ENCODE measurements around the gene PHAF1.

PHAF1 gene

GRCh38 chr16:67188323-67188722 is 78.6 kb downstream of the PHAF1 start:
- H3K4me1 ChIP-seq = peaks cover 13% of the 10 kb centered on the region
- peaks cover 9% of the 10 kb centered on the region for H3K36me3 ChIP-seq (replicated peaks)
- no peaks in the 10 kb centered on the region for H3K9me3 ChIP-seq
- H3K4me3 ChIP-seq = no peak overlapping the region
- no peak for DNase-seq (ENCODE audit: low spot score in 2 of 2)
- no peaks in the 10 kb centered on the region for H3K27me3 ChIP-seq (ENCODE audit: low read depth)
- in situ Hi-C loops (cut with MboI; ENCODE audit: low sequenced_read_pairs) = no loop called here

GRCh38 chr16:67188798-67189197 is 79.1 kb downstream of the PHAF1 start:
- no peak overlapping the region for H3K4me3 ChIP-seq
- in situ Hi-C loops (cut with MboI; ENCODE audit: low sequenced_read_pairs) = no loop called here
- H3K36me3 ChIP-seq (replicated peaks) = peaks cover 14% of the 10 kb centered on the region
- no peaks in the 10 kb centered on the region for H3K27me3 ChIP-seq (ENCODE audit: low read depth)
- H3K9me3 ChIP-seq = no peaks in the 10 kb centered on the region
- H3K4me1 ChIP-seq = peaks cover 17% of the 10 kb centered on the region
- DNase-seq (ENCODE audit: low spot score in 2 of 2) = no peak

- Histone ChIP-seq H3K9me3 (no peaks in the 10 kb centered on the region), H3K27me3 (ENCODE audit: low read depth) (no peaks in the 10 kb centered on the region), H3K4me3 (no peak within 1 kb of the TSS), H3K4me1 (peaks cover 13% of the 10 kb centered on the region), H3K36me3 (replicated peaks) (peaks cover 26% of the 10 kb centered on the region)
- in situ Hi-C loops (cut with MboI; ENCODE audit: low sequenced_read_pairs) = no loop called here
- no peak for DNase-seq (ENCODE audit: low spot score in 2 of 2)
Measured at GRCh38 chr16:67190041-67190440, 80.3 kb downstream of the PHAF1 start, which contains the start of gene EXOC3L1. TSS of gene EXOC3L1 (minus strand) at chr16:67190136. CDS start at chr16:67189676, 460 bp downstream.

GRCh38 chr16:67190448-67191399 is 81.0 kb downstream of the PHAF1 start:
- no peaks in the 10 kb centered on the region for H3K9me3 ChIP-seq
- no peaks in the 10 kb centered on the region for H3K27me3 ChIP-seq (ENCODE audit: low read depth)
- no peak for DNase-seq (ENCODE audit: low spot score in 2 of 2)
- H3K4me1 ChIP-seq = peaks cover 12% of the 10 kb centered on the region
- H3K4me3 ChIP-seq = no peak overlapping the region; the same call in 1 of the 2 replicates
- H3K36me3 ChIP-seq (replicated peaks) = peaks cover 33% of the 10 kb centered on the region
- in situ Hi-C loops (cut with MboI; ENCODE audit: low sequenced_read_pairs) = no loop called here

- H3K4me1 ChIP-seq = peaks cover 11% of the 10 kb centered on the region
- peaks cover 41% of the 10 kb centered on the region for H3K36me3 ChIP-seq (replicated peaks)
Measured at GRCh38 chr16:67191411-67191994, 81.8 kb downstream of the PHAF1 start.

GRCh38 chr16:67191995-67192681 is 82.4 kb downstream of the PHAF1 start, which contains the start of gene E2F4:
TSS of gene E2F4 (plus strand) at chr16:67192155. CDS start at chr16:67192228, 73 bp downstream.
- Histone ChIP-seq H3K4me3 (peak within 1 kb of the TSS; percentile 98), H3K4me1 (peaks cover 11% of the 10 kb centered on the region), H3K27me3 (ENCODE audit: low read depth) (no peaks in the 10 kb centered on the region), H3K36me3 (replicated peaks) (peaks cover 47% of the 10 kb centered on the region), H3K9me3 (no peaks in the 10 kb centered on the region)
- in situ Hi-C loops (cut with MboI; ENCODE audit: low sequenced_read_pairs) = no loop called here
- DNase-seq (ENCODE audit: low spot score in 2 of 2) = peak; percentile 85 to 93

More at GRCh38 chr16:67191411-67191994, 81.8 kb downstream of the PHAF1 start:
- Histone ChIP-seq H3K27me3 (ENCODE audit: low read depth) (no peaks in the 10 kb centered on the region), H3K9me3 (no peaks in the 10 kb centered on the region), H3K4me3 (peak overlapping the region; percentile 98)
- in situ Hi-C loops (cut with MboI; ENCODE audit: low sequenced_read_pairs) = no loop called here
- DNase-seq (ENCODE audit: low spot score in 2 of 2) = no peak

GRCh38 chr16:67192781-67193361 is 83.1 kb downstream of the PHAF1 start:
- H3K36me3 ChIP-seq (replicated peaks) = peaks cover 55% of the 10 kb centered on the region
- peak overlapping the region; percentile 98 for H3K4me3 ChIP-seq
- H3K4me1 ChIP-seq = peaks cover 11% of the 10 kb centered on the region
- H3K27me3 ChIP-seq (ENCODE audit: low read depth) = no peaks in the 10 kb centered on the region
- in situ Hi-C loops (cut with MboI; ENCODE audit: low sequenced_read_pairs) = no loop called here
- no peak for DNase-seq (ENCODE audit: low spot score in 2 of 2)
- H3K9me3 ChIP-seq = no peaks in the 10 kb centered on the region

GRCh38 chr16:67193536-67193935 is 83.8 kb downstream of the PHAF1 start:
- Histone ChIP-seq H3K9me3 (no peaks in the 10 kb centered on the region), H3K36me3 (replicated peaks) (peaks cover 61% of the 10 kb centered on the region), H3K4me1 (peaks cover 11% of the 10 kb centered on the region), H3K27me3 (ENCODE audit: low read depth) (no peaks in the 10 kb centered on the region), H3K4me3 (peak overlapping the region; percentile 98)
- no peak for DNase-seq (ENCODE audit: low spot score in 2 of 2)
- in situ Hi-C loops (cut with MboI; ENCODE audit: low sequenced_read_pairs) = no loop called here

- Histone ChIP-seq H3K27me3 (ENCODE audit: low read depth) (no peaks in the 10 kb centered on the region), H3K4me1 (peaks cover 11% of the 10 kb centered on the region), H3K4me3 (no peak overlapping the region), H3K9me3 (no peaks in the 10 kb centered on the region), H3K36me3 (replicated peaks) (peaks cover 64% of the 10 kb centered on the region)
- in situ Hi-C loops (cut with MboI; ENCODE audit: low sequenced_read_pairs) = no loop called here
- no peak for DNase-seq (ENCODE audit: low spot score in 2 of 2)
Measured at GRCh38 chr16:67194260-67194659, 84.5 kb downstream of the PHAF1 start.

GRCh38 chr16:67195676-67196075 is 85.9 kb downstream of the PHAF1 start:
- DNase-seq (ENCODE audit: low spot score in 2 of 2) = no peak
- H3K36me3 ChIP-seq (replicated peaks) = peaks cover 71% of the 10 kb centered on the region
- no peak overlapping the region for H3K4me3 ChIP-seq
- in situ Hi-C loops (cut with MboI; ENCODE audit: low sequenced_read_pairs) = no loop called here
- H3K27me3 ChIP-seq (ENCODE audit: low read depth) = no peaks in the 10 kb centered on the region
- H3K4me1 ChIP-seq = peaks cover 11% of the 10 kb centered on the region
- no peaks in the 10 kb centered on the region for H3K9me3 ChIP-seq

- in situ Hi-C loops (cut with MboI; ENCODE audit: low sequenced_read_pairs) = no loop called here
- Histone ChIP-seq H3K9me3 (no peaks in the 10 kb centered on the region), H3K36me3 (replicated peaks) (peaks cover 79% of the 10 kb centered on the region), H3K4me3 (no peak overlapping the region), H3K27me3 (ENCODE audit: low read depth) (no peaks in the 10 kb centered on the region), H3K4me1 (peaks cover 9% of the 10 kb centered on the region)
- no peak for DNase-seq (ENCODE audit: low spot score in 2 of 2)
Measured at GRCh38 chr16:67196881-67197280, 87.1 kb downstream of the PHAF1 start.

- Histone ChIP-seq H3K36me3 (replicated peaks) (peaks cover 82% of the 10 kb centered on the region), H3K4me1 (peaks cover 9% of the 10 kb centered on the region), H3K27me3 (ENCODE audit: low read depth) (no peaks in the 10 kb centered on the region), H3K9me3 (no peaks in the 10 kb centered on the region), H3K4me3 (no peak overlapping the region)
- DNase-seq (ENCODE audit: low spot score in 2 of 2) = no peak
- in situ Hi-C loops (cut with MboI; ENCODE audit: low sequenced_read_pairs) = no loop called here
Measured at GRCh38 chr16:67197704-67198103, 88.0 kb downstream of the PHAF1 start.
